ENCODE data around the gene CXXC5. TPM values are rescaled to one million over a fixed set of nuclear protein-coding genes. Genes with fewer than 3 reads are reported as not detected.

Gene CXXC5
- total RNA-seq, 1 experiment from 2014 or later, result 54.9 TPM

DNA sequence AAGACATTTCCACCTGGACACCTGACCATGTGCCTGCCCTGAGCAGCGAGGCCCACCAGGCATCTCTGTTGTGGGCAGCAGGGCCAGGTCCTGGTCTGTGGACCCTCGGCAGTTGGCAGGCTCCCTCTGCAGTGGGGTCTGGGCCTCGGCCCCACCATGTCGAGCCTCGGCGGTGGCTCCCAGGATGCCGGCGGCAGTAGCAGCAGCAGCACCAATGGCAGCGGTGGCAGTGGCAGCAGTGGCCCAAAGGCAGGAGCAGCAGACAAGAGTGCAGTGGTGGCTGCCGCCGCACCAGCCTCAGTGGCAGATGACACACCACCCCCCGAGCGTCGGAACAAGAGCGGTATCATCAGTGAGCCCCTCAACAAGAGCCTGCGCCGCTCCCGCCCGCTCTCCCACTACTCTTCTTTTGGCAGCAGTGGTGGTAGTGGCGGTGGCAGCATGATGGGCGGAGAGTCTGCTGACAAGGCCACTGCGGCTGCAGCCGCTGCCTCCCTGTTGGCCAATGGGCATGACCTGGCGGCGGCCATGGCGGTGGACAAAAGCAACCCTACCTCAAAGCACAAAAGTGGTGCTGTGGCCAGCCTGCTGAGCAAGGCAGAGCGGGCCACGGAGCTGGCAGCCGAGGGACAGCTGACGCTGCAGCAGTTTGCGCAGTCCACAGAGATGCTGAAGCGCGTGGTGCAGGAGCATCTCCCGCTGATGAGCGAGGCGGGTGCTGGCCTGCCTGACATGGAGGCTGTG lies 32.4 kb downstream of the CXXC5 start:
- no peak for DNase-seq (ENCODE audit: low read depth)

DNA sequence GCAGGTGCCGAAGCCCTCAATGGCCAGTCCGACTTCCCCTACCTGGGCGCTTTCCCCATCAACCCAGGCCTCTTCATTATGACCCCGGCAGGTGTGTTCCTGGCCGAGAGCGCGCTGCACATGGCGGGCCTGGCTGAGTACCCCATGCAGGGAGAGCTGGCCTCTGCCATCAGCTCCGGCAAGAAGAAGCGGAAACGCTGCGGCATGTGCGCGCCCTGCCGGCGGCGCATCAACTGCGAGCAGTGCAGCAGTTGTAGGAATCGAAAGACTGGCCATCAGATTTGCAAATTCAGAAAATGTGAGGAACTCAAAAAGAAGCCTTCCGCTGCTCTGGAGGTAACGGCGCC lies 32.9 kb downstream of the CXXC5 start:
- no peak for DNase-seq (ENCODE audit: low read depth)

DNA sequence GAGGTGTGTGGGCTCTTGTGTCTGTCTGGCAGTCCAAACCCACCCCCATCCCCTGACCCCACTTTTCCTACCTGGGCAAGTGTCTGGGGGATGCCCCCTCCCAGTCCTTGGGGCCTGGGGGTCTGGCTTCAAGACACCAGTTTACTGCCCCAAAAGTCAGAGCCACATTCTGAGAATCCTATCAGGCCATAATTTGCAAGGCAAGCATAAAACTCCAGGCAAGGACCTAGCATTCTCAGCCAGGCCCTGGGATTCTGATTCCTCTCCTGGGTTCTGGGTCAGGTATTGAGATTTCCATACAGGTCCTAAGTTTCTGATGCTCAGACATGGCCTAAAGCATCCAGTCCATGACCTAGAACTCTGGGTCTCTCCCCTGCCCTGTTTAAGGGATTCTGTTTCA lies 33.3 kb downstream of the CXXC5 start:
- no peak for DNase-seq (ENCODE audit: low read depth)

DNA sequence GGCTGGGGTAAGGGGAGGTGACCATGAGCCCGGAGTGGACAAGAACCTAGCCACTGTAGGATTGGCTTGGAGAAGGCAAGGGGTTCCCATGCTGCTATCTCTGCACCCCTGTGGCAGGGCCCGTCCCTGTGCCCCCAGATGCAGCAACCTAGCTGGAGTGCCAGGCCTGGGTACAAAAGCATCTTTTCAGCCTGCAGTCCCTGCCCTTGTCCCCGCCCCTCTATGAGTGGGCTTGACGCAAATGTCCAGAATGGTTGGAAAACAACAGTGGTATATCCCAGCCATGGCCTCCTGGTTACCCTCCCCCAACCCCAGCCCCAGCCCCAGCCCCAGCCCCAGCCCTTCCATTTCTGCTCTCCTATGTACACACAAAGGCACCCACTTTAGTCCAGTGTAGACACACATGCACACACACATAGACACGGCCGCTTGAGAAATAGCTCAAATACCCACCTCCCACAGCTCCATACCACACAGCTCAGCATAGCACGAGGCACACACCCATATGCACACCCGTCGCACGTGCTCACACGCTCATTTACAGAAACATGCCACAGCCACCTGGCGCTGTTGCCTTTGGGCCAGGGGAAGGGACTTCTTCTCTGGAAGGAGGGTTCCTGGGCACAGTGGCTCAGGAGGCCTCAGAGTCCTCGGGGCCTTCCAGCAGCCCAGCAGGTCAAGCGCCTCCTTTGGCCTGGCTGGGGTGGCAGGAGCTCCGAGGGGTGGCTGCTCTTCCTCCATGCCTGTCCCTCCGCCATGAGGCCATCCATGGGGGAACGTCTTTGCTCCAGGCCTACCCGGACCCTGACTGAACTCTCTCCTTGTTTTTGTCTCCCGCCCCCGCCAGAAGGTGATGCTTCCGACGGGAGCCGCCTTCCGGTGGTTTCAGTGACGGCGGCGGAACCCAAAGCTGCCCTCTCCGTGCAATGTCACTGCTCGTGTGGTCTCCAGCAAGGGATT lies 34.1 kb downstream of the CXXC5 start:
- no peak for DNase-seq (ENCODE audit: low read depth)

GRCh38 chr5:139683295-139684271 lies 35.4 kb downstream of the CXXC5 start:
- DNase-seq (ENCODE audit: low read depth), result no peak

DNA sequence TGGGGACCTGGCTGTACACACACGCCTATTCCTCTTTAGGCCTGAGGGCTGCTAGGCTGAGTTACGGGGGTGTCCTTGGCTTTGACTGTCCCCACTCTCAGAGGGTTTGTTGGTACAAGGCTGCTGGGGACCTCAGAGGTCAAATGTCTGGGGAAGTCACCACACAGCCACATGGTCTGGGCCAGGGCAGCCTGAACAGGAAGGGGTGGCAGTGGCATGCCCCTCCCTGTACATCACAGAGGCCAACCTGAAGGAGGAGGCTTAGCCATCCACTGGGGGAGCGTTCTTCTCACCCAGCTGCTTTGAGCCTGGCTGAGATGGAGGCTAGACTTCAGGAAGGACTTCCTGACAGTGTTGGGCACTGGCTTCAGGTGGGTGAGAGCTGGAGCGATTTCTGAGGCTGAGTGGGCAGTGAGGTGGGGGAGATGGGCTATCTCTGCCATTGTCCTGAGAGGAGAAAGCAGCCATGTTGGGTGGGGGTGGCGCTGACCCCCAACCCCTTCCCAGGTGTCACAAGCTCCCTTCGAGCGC lies 36.3 kb downstream of the CXXC5 start:
- DNase-seq (ENCODE audit: low read depth), result no peak

GRCh38 chr5:139684881-139685749 lies 37.0 kb downstream of the CXXC5 start:
- DNase-seq (ENCODE audit: low read depth), result no peak

GRCh38 chr5:139685886-139686285 lies 37.7 kb downstream of the CXXC5 start:
- no peak for DNase-seq (ENCODE audit: low read depth)

DNA sequence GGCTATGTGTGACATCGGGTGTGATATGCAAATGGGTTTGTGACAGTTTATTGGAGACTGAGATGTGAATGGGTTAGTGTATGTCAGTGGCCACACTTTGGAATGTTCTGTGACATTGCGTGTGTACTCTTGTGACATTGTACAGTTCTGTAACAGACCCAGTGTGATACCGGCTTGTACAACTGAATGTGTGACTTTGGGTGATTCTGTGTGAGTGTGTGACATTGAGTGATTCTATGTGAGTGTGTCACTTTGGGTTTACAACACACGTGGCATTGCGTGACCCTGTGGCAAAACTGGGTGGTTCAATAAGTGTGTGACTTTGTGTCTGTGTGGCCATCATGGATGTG lies 38.2 kb downstream of the CXXC5 start:
- no peak for DNase-seq (ENCODE audit: low read depth)

- no peak for DNase-seq (ENCODE audit: low read depth)
Observed at GRCh38 chr5:139686706-139687441, 38.7 kb downstream of the CXXC5 start.

DNA sequence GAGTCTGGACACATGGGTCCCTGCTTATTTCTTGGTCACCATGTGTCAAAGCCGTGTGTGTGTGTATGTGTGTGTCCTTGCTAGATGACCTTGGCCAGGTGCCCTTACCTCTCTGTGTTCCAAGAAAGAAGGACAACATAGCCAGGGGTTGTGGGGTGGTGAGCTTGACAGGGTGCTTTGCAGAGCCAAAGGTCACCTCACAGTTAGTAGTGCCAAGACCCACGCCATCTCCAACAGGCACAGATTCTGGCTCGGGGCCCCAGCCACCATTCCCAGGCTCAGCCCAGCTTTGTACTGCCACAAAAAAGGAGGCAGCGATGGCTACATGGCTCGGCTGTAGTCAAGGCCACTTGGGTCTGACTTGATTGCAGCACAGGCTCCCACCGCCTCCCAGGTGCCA lies 39.5 kb downstream of the CXXC5 start:
- no peak for DNase-seq (ENCODE audit: low read depth)

DNA sequence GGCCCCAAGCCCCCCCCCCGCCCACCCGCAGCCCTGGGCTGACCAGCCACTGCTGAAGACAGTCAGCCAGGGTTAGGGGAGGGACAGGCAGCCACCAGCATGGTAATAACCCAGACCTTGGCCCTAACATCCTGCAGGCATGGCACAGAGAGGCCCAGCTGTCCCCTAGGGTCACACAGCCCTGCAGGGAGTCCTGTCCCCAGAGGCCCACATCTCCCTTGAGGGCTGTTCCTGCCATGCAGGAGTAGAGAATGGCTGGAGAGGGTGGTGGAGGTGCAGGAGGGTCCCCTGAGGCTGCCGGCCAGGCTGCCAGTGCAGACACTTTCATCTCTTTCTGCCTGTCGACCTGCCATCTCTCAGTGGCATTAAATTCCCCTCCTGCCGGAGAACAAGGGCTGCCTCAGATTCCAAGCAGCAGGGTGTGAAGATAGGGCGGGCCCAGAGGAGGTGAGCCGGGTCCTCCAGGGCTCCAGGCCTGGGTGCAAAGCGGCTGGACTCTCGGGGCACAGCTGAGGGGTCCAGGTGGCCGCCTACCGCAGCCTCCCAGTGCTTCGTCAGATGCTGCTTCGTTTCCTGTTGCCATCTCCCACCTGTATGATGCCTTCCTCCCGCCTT lies 40.0 kb downstream of the CXXC5 start:
- DNase-seq (ENCODE audit: low read depth), result no peak

- no peak for DNase-seq (ENCODE audit: low read depth)
Observed at GRCh38 chr5:139688751-139689372, 40.7 kb downstream of the CXXC5 start.

GRCh38 chr5:139689631-139690063 lies 41.5 kb downstream of the CXXC5 start:
- DNase-seq (ENCODE audit: low read depth), result no peak

DNA sequence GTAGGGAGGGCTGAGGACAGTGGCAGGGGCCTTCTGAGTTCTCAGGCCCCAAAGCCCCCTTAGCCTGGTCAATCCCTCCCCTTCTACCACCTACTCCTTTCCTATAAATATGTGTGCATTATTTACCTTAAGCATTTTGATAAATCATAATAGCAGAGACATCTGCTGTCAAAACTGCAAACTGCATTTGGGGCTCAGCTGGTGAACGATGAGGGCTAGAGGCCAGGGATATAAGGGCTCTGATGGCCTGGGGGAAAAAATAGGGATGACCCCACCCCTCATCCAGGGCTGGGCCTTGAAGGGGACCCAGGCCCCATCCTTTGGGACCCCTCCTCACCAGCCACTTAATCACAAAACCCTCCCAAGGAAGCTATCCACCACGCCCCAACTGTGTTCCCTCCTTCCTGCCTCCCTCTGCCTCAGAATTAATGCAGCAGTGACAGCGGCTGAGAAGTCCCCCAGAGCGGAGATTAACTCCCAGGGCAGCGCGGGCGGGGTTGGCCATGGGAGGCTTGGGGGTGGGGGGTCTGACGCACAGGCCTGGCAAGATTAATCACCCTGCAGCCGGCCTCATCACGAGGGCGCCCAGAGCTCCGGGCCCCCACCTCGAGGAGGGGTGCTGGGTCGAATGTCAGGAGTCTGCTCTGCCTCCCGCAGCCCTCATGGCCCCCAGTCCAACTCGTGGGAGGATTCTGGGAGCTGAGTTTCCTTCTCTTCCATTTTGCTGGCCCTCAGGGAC lies 42.1 kb downstream of the CXXC5 start:
- DNase-seq (ENCODE audit: low read depth), result peak; percentile 68

- DNase-seq (ENCODE audit: low read depth), result no peak
Observed at GRCh38 chr5:139690803-139691629, 42.9 kb downstream of the CXXC5 start.

DNA sequence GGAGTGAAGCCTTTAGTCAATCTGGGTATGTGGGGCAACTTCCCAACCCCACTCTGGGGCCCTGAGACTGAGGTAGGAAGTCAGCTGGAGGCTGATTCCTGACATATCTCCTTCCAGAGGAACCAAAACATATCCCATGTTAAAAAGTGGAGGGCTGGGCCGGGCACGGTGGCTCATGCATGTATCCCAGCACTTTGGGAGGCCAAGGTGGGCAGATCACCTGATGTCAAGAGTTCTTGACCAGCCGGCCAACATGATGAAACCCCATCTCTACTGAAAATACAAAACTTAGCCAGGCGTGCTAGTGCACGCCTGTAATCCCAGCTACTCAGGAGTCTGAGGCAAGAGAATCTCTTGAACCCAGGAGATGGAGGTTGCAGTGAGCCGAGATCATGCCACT lies 44.0 kb downstream of the CXXC5 start:
- DNase-seq (ENCODE audit: low read depth), result no peak

Measured in HT1080 (cell line).